Sigmoid colon (tissue), 4 donors: ENCODE measurements around the gene ADARB2.

Source experiments
- EP300 ChIP-seq, 4 donors: sonication (generic); formaldehyde crosslinking; IDR thresholded peaks; one replicate each; pipeline ENCODE4 v1.6.1; 2017; ENCODE audit warnings: antibody characterized with exemption in 4 of 4
- POLR2A ChIP-seq, 2 donors: fragments of 450-650 bp; IDR thresholded peaks; one replicate each; pipeline ENCODE4 v1.6.1; 2016; ENCODE audit warnings: antibody characterized with exemption in 2 of 2, mild to moderate bottlenecking in 2 of 2, moderate library complexity in 2 of 2
- POLR2AphosphoS5 ChIP-seq, 4 donors: sonication (generic); formaldehyde crosslinking; IDR thresholded peaks; one replicate each; pipeline ENCODE4 v1.6.1; 2017; ENCODE audit warnings: antibody characterized with exemption in 4 of 4
- TF ChIP-seq, protein P1 (sequence below), 4 experiments: fragments of 450-650 bp in 3 of 4; fragments of 200-600 bp in 1 of 4; IDR thresholded peaks; one replicate each; pipeline ENCODE4 v1.5.1; 2016 to 2019; ENCODE audit warnings: antibody characterized with exemption in 4 of 4, mild to moderate bottlenecking in 3 of 4, moderate library complexity in 2 of 4

DNA sequence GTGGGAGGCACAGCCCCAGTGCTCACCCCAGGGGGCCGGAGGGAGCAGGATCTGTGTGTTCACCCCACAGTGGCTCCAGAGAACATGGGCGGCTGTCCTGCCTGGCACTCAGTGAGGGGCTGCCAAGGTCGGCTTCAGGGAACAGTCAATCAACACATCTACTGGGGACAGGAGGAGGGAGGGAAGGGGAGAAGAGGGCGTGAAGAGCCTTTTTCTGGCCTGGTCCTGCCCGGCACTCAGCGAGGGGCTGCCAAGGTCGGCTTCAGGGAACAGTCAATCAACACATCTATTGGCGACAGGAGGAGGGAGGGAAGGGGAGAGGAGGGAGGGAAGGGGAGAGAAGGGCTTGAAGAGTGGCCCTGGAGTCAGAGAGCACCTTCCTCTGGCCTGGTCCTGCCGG lies 184.9 kb downstream of the ADARB2 start:
- TF ChIP-seq POLR2A (IDR thresholded peaks at IDR 0.05) (no peak), POLR2AphosphoS5 (IDR thresholded peaks at IDR 0.05) (no peak), EP300 (IDR thresholded peaks at IDR 0.05) (no peak)
- TF ChIP-seq, protein P1, sequence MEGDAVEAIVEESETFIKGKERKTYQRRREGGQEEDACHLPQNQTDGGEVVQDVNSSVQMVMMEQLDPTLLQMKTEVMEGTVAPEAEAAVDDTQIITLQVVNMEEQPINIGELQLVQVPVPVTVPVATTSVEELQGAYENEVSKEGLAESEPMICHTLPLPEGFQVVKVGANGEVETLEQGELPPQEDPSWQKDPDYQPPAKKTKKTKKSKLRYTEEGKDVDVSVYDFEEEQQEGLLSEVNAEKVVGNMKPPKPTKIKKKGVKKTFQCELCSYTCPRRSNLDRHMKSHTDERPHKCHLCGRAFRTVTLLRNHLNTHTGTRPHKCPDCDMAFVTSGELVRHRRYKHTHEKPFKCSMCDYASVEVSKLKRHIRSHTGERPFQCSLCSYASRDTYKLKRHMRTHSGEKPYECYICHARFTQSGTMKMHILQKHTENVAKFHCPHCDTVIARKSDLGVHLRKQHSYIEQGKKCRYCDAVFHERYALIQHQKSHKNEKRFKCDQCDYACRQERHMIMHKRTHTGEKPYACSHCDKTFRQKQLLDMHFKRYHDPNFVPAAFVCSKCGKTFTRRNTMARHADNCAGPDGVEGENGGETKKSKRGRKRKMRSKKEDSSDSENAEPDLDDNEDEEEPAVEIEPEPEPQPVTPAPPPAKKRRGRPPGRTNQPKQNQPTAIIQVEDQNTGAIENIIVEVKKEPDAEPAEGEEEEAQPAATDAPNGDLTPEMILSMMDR (IDR thresholded peaks at IDR 0.05) = no peak
